MCF 10A (cell line): ENCODE data around the gene GSTO2. TPM values are rescaled to one million over a fixed set of nuclear protein-coding genes. Genes with fewer than 3 reads are reported as not detected.

ENCODE experiments used
- BruUV-seq: library from RNA; stranded (reverse); fragments of 400-500 nt; replicated peaks from 2 replicates; lab custom pipeline; 2021; lab: Mats Ljungman, UMichigan
- CTCF ChIA-PET: fragments of 300-600 bp; sonication (Branson Sonifier 250); formaldehyde crosslinking; extraction: SDS; loops from one replicate; lab custom pipeline; 2021; ENCODE audit warnings: antibody characterized with exemption, inconsistent platforms; lab: Yijun Ruan, JAX
- POLR2A ChIA-PET: fragments of 300-600, 350-650 bp; sonication (Branson Sonifier 250); formaldehyde crosslinking; extraction: SDS; loops from one replicate; lab custom pipeline; 2020; ENCODE audit warnings: antibody characterized with exemption, inconsistent platforms; lab: Yijun Ruan, JAX
- DNase-seq: peaks from one replicate; pipeline ENCODE4 v3.0.0-alpha.2; 2018; ENCODE audit not compliant: unreplicated experiment
- H3K27ac Mint-ChIP-seq: one replicate; pipeline ENCODE4 v1.8.0; 2022; ENCODE audit warnings: mild to moderate bottlenecking, low read depth, mixed read lengths; ENCODE audit not compliant: unreplicated experiment
- H3K27me3 Mint-ChIP-seq: one replicate; pipeline ENCODE4 v1.8.0; 2022; ENCODE audit warnings: mixed read lengths; ENCODE audit not compliant: insufficient read depth, unreplicated experiment
- H3K36me3 Mint-ChIP-seq: one replicate; pipeline ENCODE4 v1.8.0; 2022; ENCODE audit warnings: mild to moderate bottlenecking, moderate library complexity, mixed read lengths; ENCODE audit not compliant: insufficient read depth, unreplicated experiment
- H3K4me1 Mint-ChIP-seq: one replicate; pipeline ENCODE4 v1.8.0; 2022; ENCODE audit warnings: mixed read lengths; ENCODE audit not compliant: insufficient read depth, unreplicated experiment
- H3K4me3 Mint-ChIP-seq: one replicate; pipeline ENCODE4 v1.8.0; 2022; ENCODE audit warnings: mild to moderate bottlenecking, moderate library complexity, mixed read lengths; ENCODE audit not compliant: unreplicated experiment
- H3K9me3 Mint-ChIP-seq: one replicate; pipeline ENCODE4 v1.8.0; 2022; ENCODE audit warnings: mixed read lengths; ENCODE audit not compliant: unreplicated experiment
- intact Hi-C: fragments of 100-400 bp; cut with micrococcal nuclease; formaldehyde crosslinking; loops from 2 replicates; pipeline ENCODE4 v1.14.1; 2022
- total RNA-seq: library from RNA; stranded (reverse); gene quantifications from 2 replicates; pipeline ENCODE4 v1.2.3, GENCODE V29; 2022
- TF ChIP-seq, protein P1 (sequence below): fragments of 200-600 bp; IDR thresholded peaks from one replicate; pipeline ENCODE4 v1.8.0; 2022; ENCODE audit warnings: antibody characterized with exemption, mild to moderate bottlenecking; ENCODE audit not compliant: unreplicated experiment

GSTO2 gene
- total RNA-seq, 1 experiment from 2014 or later, result 40.9 TPM

DNA sequence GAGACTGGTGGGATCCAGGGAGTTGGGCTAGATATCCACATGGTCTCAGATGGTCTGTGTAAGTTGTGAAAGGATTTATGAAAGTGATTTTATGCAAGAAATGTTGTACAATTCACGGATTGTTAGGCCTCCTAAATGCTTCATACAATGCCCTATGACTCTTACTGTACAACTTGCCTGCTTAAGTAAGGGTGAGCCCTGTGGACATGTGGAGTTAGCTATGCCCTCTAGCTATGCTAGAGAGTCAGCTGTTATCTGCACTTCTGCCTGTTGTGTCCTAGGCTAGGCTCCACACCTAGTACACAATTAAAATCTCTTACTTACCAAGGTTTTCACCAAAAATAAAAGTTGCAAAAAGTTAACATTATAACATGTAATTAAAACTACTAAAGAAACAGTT lies 35.2 kb upstream of the GSTO2 start:
- intact Hi-C loops, result no loop called here
- POLR2A ChIA-PET, result interaction anchor here (0.7 to 3.1 kb wide), 2 partner anchors 20 to 116 kb away, joined by 3 to 51 read pairs; partner anchors contain the start of gene GSTO1
- peak overlapping the region; percentile 70 for H3K4me3 Mint-ChIP-seq
- H3K36me3 Mint-ChIP-seq, result no peaks in the 10 kb centered on the region
- no peak for DNase-seq
- H3K4me1 Mint-ChIP-seq, result peaks cover 11% of the 10 kb centered on the region
- no peak overlapping the region for H3K27ac Mint-ChIP-seq
- H3K27me3 Mint-ChIP-seq, result peaks cover 39% of the 10 kb centered on the region
- no TSS peak for BruUV-seq
- CTCF ChIA-PET, result interaction anchor here (2.7 kb wide), 1 partner anchor 41 kb away, joined by 10 read pairs; no protein-coding TSS in a partner anchor
- no peaks in the 10 kb centered on the region for H3K9me3 Mint-ChIP-seq
- TF ChIP-seq, protein P1, sequence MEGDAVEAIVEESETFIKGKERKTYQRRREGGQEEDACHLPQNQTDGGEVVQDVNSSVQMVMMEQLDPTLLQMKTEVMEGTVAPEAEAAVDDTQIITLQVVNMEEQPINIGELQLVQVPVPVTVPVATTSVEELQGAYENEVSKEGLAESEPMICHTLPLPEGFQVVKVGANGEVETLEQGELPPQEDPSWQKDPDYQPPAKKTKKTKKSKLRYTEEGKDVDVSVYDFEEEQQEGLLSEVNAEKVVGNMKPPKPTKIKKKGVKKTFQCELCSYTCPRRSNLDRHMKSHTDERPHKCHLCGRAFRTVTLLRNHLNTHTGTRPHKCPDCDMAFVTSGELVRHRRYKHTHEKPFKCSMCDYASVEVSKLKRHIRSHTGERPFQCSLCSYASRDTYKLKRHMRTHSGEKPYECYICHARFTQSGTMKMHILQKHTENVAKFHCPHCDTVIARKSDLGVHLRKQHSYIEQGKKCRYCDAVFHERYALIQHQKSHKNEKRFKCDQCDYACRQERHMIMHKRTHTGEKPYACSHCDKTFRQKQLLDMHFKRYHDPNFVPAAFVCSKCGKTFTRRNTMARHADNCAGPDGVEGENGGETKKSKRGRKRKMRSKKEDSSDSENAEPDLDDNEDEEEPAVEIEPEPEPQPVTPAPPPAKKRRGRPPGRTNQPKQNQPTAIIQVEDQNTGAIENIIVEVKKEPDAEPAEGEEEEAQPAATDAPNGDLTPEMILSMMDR, result no peak

DNA sequence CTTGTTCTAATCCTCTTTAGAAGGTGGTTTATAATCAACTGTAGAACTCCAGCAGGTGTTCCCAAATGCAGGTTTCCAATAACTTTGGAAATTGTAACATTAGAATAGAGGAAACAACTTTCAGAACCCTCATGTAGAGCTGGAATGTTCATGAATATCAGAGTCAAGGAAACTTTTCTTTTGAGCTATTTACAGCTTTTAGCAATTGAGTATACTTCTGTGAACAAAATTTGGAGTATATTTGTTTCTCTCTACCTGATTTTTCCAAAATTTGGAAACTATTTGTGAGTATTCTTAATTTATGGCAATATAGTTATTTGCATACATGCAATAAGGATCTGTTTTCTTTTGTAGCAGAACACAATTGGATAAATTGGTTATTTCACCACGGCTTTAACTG lies 34.0 kb upstream of the GSTO2 start:
- CTCF ChIA-PET, result no interaction called here
- POLR2A ChIA-PET, result interaction anchor here (0.8 kb wide), 1 partner anchor 39 kb away, joined by 4 read pairs; no protein-coding TSS in a partner anchor
- TF ChIP-seq, protein P1, result no peak
- no peak for DNase-seq
- no peak overlapping the region for H3K27ac Mint-ChIP-seq
- H3K9me3 Mint-ChIP-seq, result no peaks in the 10 kb centered on the region
- intact Hi-C loops, result no loop called here
- H3K36me3 Mint-ChIP-seq, result no peaks in the 10 kb centered on the region
- BruUV-seq, result no TSS peak
- H3K4me1 Mint-ChIP-seq, result peaks cover 11% of the 10 kb centered on the region
- H3K4me3 Mint-ChIP-seq, result no peak overlapping the region
- peaks cover 39% of the 10 kb centered on the region for H3K27me3 Mint-ChIP-seq

DNA sequence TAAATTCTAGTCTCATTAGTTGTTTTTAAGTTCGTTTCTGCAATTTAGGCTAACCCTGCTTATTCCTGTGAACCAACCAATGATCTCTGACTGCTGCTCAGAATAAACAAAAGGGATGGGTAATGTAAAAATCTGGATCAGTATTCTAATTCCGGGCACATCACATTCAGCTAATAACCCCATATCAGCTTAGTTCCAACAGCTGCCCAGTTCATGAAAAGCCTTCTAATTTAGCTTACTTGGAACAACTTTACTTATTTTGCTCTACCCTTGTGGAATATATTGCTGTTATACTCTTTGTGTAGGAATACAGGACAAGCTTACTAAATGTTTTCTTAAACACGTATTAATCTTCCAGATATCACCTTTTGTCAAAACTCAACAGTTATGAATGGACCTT lies 33.2 kb upstream of the GSTO2 start:
- CTCF ChIA-PET, result no interaction called here
- H3K27me3 Mint-ChIP-seq, result peaks cover 39% of the 10 kb centered on the region

DNA sequence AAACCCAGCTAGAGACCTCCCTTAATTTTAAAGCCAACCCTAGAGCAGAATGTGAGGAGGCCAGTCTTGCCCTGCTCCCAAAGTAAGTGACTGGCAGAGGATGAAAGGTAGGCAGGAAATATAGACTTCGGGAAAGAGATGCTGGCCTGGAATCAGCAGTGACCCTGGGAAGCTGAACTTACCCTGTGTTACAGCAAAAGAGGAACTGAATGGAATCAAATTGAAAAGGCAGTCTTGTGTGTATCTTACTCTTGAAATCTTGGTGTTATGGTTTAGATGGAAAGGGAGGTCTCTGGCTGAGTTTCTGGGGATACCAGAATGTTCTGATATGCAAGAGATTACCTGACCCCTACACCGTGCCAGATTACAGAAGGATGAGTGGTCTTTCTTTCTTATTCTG lies 28.9 kb upstream of the GSTO2 start:
- intact Hi-C loops, result no loop called here
- no TSS peak for BruUV-seq
- H3K27ac Mint-ChIP-seq, result no peak overlapping the region
- H3K27me3 Mint-ChIP-seq, result peaks cover 27% of the 10 kb centered on the region
- TF ChIP-seq, protein P1, result no peak
- no peak overlapping the region for H3K4me3 Mint-ChIP-seq
- ChIA-PET POLR2A (no interaction called here), CTCF (no interaction called here)
- peaks cover 5% of the 10 kb centered on the region for H3K4me1 Mint-ChIP-seq
- no peaks in the 10 kb centered on the region for H3K9me3 Mint-ChIP-seq
- DNase-seq, result no peak
- H3K36me3 Mint-ChIP-seq, result no peaks in the 10 kb centered on the region

More for the DNA sequence above, 33.2 kb upstream of the GSTO2 start:
- POLR2A ChIA-PET, result interaction anchor here (1.2 kb wide), 1 partner anchor 39 kb away, joined by 3 read pairs; no protein-coding TSS in a partner anchor
- TF ChIP-seq, protein P1, result no peak
- Mint-ChIP-seq H3K27ac (no peak overlapping the region), H3K9me3 (no peaks in the 10 kb centered on the region), H3K36me3 (no peaks in the 10 kb centered on the region), H3K4me1 (peaks cover 11% of the 10 kb centered on the region), H3K4me3 (no peak overlapping the region)
- intact Hi-C loops, result no loop called here
- DNase-seq, result no peak
- no TSS peak for BruUV-seq
